ENCODE results near the gene LRRFIP1. TPM values are rescaled to one million over a fixed set of nuclear protein-coding genes. Genes with fewer than 3 reads are reported as not detected.

The LRRFIP1 gene
- total and polyA plus RNA-seq, 10 of the 15 experiments (the other 5 are each of a cell fraction or from before 2014, with no cell fraction given): 36.2 to 120 (median 74.3) TPM

- CTCF ChIA-PET: interaction anchor here (1.3 to 18.3 kb wide), 5 partner anchors 15 to 179 kb away, joined by 4 to 298 read pairs (median 6); no protein-coding TSS in a partner anchor
- no peak for FAIRE-seq
- H3K4me1 ChIP-seq (ENCODE audit: control insufficient read depth, insufficient read depth, low read length): peaks cover 15% of the 10 kb centered on the region
- no TSS peak for BruUV-seq (replicated peaks)
- peak overlapping the region; percentile 93 for H3K9ac ChIP-seq (ENCODE audit: control insufficient read depth, insufficient read depth, low read length)
- H3K36me3 ChIP-seq (ENCODE audit: control insufficient read depth in 2 of 2, insufficient read depth in 2 of 2, low read length in 1 of 2): no peaks in the 10 kb centered on the region
- peak overlapping the region; percentile 90 for H3K27ac ChIP-seq (ENCODE audit: control insufficient read depth, insufficient read depth)
- peak overlapping the region; percentile 34; the same call in 1 of the 2 replicates for H2AFZ ChIP-seq (ENCODE audit: control insufficient read depth, low read depth, low read length)
- WGBS (ENCODE audit: insufficient coverage, insufficient replicate concordance, low lambda C conversion rate, missing lambda C conversion rate): 1% methylated on average over 39 of the region's 94 CpGs
- peak overlapping the region; percentile 90 for H3K4me3 ChIP-seq
- POLR2A ChIA-PET: interaction anchor here (0.7 to 2.8 kb wide), 4 partner anchors 10 to 54 kb away, joined by 3 to 18 read pairs (median 7); no protein-coding TSS in a partner anchor
- no peaks in the 10 kb centered on the region for H3K27me3 ChIP-seq (replicated peaks in 1 of 2; ENCODE audit: control insufficient read depth in 2 of 2, insufficient read depth in 2 of 2, low read length in 1 of 2)
- RAD21 ChIA-PET (ENCODE audit: unreplicated experiment): interaction anchor here (0.7 to 13.1 kb wide), 9 partner anchors 9 to 92 kb away, joined by 3 to 209 read pairs (median 5); no protein-coding TSS in a partner anchor
- no peaks in the 10 kb centered on the region for H4K20me1 ChIP-seq (ENCODE audit: control insufficient read depth, insufficient read depth)
- ATAC-seq: peak; percentile 75
- no peaks in the 10 kb centered on the region for H3K9me3 ChIP-seq (replicated peaks; ENCODE audit: control insufficient read depth, insufficient read depth, low read length)
- intact Hi-C loops (cut with micrococcal nuclease; ENCODE audit: unreplicated experiment): loop anchor here (10.0 kb wide), 2 partner anchors 373 to 1147 kb away; partner anchors contain the start of gene SCLY
- in situ Hi-C loops (cut with MboI): no loop called here
- peak overlapping the region; percentile 88 for H3K4me2 ChIP-seq (ENCODE audit: control insufficient read depth, insufficient read depth)
- SMC1A ChIA-PET (ENCODE audit: uncharacterized antibody, unreplicated experiment): interaction anchor here (1.0 to 7.1 kb wide), 9 partner anchors 8 to 91 kb away, joined by 3 to 155 read pairs (median 7); no protein-coding TSS in a partner anchor
- DNase-seq (ENCODE audit: low read depth, low spot score): no peak
- peaks cover 55% of the 10 kb centered on the region for H3K79me2 ChIP-seq (ENCODE audit: control insufficient read depth, insufficient read depth, low read length)
- no peak for TF ChIP-seq ATF3 (IDR thresholded peaks at IDR 0.05; ENCODE audit: borderline replicate concordance, extremely low read depth, low read depth, low read length)
- peak; percentile 90 for TF ChIP-seq NKRF (conservative IDR thresholded peaks at IDR 0.05)
- peak; percentile 62 for TF ChIP-seq DPF2 (IDR thresholded peaks at IDR 0.05)
- TF ChIP-seq ETV6 (conservative IDR thresholded peaks at IDR 0.05 in 1 of 2, IDR thresholded peaks at IDR 0.05 in 1 of 2; ENCODE audit: borderline replicate concordance in 1 of 2, low read depth in 1 of 2): peak in 1 of 2 experiments; percentile 62; a peak in 1 of 4 replicates
- TF ChIP-seq RUNX3 (IDR thresholded peaks at IDR 0.05; ENCODE audit: low read length): 0 out of 2 replicates have a peak, but pooled peaks have one; percentile 24
- TF ChIP-seq ZNF687 (IDR thresholded peaks at IDR 0.05): peak; percentile 56; the same call in 1 of the 2 replicates
- TF ChIP-seq MEF2B (IDR thresholded peaks at IDR 0.05; ENCODE audit: partially characterized antibody, poor library complexity, severe bottlenecking): no peak
- no peak; a peak in 1 of 4 replicates for TF ChIP-seq EP300 (IDR thresholded peaks at IDR 0.05; ENCODE audit: borderline replicate concordance in 1 of 2, control insufficient read depth in 1 of 2, low read depth in 2 of 2, low read length in 2 of 2)
- TF ChIP-seq SMAD5 (IDR thresholded peaks at IDR 0.05; ENCODE audit: low read depth): no peak
- TF ChIP-seq SRF (IDR thresholded peaks at IDR 0.05; ENCODE audit: low read depth in 2 of 2, low read length in 2 of 2): 0 out of 4 replicates have a peak, but pooled peaks of 1 of the 2 experiments have one; percentile 0
Observed at GRCh38 chr2:237691908-237692600, 64.7 kb downstream of the LRRFIP1 start.

Data from GM12878 (cell line).